GM19452 (cell line): ENCODE results near the gene MS4A2.
"Not testable (repeated sequence)": the region's sequence is repeated elsewhere in the genome, so short reads cannot be mapped to it uniquely, and the experiment has no call there.

Experiments
- ATAC-seq: cut with Tn5 transposase; IDR thresholded peaks from one replicate; pipeline ENCODE4 v1.9.1; 2021; ENCODE audit not compliant: unreplicated experiment

Gene MS4A2

DNA sequence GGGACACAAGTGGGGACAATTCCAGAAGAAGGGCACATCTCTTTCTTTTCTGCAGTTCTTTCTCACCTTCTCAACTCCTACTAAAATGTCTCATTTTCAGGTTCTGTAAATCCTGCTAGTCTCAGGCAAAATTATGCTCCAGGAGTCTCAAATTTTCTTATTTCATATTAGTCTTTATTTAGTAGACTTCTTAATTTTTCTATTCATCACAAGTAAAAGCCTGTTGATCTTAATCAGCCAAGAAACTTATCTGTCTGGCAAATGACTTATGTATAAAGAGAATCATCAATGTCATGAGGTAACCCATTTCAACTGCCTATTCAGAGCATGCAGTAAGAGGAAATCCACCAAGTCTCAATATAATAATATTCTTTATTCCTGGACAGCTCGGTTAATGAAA is at the start of gene MS4A2:
Gene MS4A2 (plus strand): TSS at position 301 of the 400 bp plus-strand sequence. CDS start 102 bp downstream, outside the sequence.
- no peak for ATAC-seq

DNA sequence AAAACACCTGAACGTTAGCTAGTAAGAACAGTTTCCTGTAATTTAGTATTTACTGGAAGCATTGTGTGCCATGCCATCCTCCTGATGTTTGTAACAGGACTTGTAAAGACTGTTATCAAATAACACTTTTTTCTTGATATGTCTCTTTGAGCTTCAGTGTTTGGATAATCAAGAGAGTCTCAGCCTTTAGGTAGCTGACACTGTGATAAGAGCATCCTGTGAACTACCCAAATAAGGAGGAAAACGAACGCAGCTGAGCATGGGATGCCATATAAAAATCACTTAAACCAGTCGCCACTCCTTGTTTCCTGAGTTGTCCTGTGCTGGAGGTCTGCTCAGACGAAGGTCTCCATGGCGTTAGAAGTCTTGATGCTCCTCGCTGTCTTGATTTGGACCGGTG is 48.4 kb upstream of the MS4A2 start, which contains the start of gene OOSP2:
Gene OOSP2 (plus strand): TSS at position 301 of the 400 bp plus-strand sequence. CDS start 51 bp downstream, at position 352.
- ATAC-seq: no peak

DNA sequence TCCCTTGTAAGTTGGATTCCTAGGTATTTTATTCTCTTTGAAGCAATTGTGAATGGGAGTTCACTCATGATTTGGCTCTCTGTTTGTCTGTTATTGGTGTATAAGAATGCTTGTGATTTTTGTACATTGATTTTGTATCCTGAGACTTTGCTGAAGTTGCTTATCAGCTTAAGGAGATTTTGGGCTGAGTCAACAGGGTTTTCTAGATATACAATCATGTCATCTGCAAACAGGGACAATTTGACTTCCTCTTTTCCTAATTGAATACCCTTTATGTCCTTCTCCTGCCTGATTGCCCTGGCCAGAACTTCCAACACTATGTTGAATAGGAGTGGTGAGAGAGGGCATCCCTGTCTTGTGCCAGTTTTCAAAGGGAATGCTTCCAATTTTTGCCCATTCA is 38.0 kb upstream of the MS4A2 start:
- not testable (repeated sequence) for ATAC-seq

DNA sequence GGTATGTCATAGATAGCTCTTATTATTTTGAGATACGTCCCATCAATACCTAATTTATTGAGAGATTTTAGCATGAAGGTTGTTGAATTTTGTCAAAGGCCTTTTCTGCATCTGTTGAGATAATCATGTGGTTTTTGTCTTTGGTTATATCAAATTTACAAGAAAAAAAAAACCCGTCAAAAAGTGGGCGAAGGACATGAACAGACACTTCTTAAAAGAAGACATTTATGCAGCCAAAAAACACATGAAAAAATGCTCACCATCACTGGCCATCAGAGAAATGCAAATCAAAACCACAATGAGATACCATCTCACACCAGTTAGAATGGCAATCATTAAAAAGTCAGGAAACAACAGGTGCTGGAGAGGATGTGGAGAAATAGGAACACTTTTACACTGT is 37.6 kb upstream of the MS4A2 start:
- not testable (repeated sequence) for ATAC-seq

DNA sequence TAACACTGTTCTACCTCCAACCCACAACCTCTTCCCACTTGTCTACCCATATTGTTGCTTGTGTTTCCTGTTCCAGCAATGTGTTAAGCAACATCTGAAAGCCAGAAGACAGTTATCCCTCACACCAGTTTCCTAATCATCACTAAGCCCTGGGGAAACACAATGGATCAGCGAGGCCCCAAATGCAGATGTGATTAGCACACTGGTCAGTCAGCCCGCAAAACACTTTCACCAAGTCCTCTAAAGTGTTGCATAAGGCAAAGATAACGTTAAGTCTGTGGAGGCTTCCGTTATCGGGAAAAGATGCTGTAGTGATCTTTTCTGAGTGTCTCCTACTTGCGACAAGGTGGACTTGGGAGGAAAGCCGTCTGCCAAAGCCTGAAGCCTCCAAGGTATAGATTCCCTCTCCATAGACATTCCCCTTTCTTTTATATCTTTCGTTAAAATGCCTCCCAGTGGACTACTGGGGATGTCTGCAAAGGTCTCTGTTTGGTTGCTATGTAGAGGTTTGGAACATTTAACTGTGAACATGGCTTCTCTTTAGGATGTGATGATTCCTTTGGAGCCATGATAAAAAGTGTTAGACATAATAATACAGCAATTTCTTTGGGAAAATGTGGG is 32.0 kb upstream of the MS4A2 start, which contains the start of gene MS4A3:
Gene MS4A3 (plus strand): TSS at position 317 of the 621 bp plus-strand sequence. CDS start 4,496 bp downstream, outside the sequence.
- ATAC-seq: no peak

DNA sequence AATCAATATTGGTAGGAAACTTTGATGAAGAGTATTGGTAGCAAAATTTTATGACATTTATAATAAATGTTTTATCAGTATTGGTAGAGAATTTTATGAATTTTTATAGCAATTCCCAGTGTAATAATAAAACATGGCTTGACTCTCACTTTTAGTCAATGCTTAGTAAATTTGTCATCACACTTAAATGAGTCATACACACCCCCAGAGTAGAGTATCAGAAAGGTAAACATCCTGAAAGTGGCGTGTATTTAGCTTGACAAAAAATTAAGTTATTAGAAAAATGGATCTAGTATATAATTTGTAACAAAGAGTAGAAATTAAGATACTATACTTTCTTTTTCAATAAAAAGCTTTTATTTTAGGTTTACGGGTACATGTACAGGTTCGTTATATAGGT is 29.4 kb upstream of the MS4A2 start:
- ATAC-seq: no peak

DNA sequence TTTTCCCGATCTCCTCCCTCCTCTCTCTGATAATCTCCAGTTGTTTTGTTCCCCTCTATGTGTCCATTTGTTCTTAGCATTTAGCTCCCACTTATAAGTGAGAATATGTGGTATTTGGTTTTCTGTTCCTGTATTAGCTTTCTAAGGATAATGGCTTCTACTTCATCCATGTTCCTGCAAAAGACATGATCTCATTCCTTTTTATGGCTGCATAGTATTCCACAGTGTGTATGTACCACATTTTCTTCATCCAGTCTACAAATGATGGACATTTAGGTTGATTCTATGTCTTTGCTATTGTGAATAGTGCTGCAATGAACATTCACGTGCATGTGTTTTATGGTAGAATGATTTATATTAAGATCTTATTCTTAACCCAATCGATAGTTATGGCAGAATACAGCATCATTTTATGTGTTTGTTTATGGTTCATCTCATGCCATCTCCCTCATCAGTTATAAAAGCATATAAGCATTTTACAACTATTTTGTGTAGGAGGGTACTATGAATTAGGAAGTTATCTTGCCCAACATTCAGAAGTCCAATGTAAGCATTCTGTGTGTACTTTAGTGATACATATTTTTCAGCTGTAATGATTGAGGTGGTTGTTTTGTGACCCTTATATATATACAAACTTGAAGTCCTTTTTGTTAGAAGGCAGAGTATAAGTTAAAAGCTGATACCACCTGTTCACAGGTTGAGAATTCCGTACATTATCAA is 28.8 kb upstream of the MS4A2 start:
- no peak for ATAC-seq

DNA sequence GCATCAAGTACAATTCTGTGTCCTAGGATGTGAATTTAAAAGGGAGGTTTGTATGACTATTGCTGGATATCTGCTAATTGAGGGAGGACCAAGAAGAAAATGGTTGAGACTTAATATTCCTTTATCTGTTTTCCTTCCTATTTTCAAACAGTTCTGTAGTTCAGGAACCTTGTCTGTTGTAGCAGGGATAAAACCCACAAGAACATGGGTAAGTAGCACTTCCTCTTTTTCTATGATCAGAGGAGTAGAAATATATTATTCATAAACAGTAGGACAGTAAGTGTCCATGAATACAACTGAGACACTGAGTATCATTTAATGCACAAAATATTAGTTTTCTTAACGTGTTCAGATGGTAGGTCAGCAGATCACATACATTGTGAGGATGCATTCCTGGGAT is 24.4 kb upstream of the MS4A2 start:
- no peak for ATAC-seq

DNA sequence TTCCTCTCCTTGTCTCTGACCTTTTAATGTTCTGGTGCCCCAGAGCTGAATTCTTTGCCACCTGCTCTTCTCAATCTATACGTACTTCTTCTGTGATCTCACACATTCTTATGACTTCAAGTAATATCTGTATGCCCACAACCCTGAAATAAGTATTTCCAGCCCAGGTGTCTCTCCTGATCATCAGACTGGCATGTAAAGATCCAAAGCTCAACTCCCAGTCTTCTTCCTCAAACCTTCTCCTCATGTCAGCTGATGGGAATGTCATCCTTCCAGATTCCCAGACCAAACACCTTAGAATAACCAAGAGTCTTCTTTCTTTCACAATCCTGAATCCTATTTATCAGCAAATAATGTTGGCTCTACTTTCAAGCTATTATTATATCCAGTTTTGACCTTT is 22.7 kb upstream of the MS4A2 start:
- no peak for ATAC-seq

DNA sequence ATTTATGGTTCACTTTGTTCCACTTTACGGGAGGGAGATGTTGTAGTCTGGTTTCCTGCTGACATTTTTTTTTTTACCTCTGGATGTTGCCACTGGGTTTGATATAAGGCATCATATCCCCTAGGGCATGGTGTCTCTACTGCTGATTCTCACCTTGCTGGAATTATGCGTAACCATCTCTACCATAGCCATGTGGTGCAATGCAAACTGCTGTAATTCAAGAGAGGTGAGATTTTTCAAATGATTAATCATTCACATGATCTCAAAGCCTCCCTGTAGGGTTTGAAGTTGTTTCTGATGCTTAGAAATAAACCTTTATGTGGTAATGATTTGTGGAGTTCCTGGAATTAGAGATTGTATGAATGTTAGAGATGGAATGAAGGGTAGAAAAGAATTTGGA is 19.0 kb upstream of the MS4A2 start:
- ATAC-seq: no peak

DNA sequence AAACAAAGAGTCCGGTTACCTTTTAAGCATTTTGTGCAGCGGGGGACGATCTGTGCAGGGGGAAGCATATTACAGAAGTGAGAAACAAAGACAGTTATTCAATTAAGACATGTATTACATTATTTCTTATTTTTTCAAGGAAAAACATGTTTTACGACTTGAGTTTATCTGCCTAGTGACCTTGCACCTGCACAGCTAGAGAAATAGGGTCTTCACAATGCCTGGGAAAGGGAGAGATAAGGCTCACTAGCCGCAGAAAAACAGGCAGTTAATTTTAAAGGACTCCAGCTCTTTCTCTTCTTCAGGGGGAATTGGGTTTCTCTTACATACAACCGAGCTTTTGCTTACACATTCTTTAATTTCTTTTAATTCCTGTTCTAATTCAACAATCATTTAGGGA is 16.8 kb upstream of the MS4A2 start:
- not testable (repeated sequence) for ATAC-seq

DNA sequence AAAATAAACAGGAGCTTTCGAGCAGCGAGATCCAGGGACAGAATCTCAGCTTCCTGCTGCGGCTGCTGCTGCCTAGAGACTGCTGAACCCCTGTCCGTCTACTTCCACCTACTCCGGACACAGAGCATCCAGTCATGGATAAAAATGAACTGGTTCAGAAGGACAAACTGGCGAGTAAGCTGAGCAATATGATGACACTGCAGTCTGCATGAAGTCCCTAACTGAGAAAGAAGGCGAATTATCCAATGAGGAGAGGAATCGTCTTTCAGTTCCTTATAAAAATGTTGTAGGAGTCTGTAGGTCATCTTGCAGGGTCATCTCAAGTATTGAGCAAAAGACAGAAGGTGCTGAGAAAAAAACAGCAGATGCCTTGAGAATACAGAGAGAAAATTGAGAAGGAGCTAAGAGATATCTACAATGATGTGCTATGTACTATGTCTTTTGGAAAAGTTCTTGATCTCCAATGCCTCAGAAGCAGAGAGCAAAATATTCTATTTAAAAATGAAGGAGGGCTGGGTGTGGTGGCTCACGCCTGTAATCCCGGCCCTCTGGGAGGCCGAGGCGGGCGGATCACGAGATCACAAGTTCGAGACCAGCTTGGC is 11.1 kb upstream of the MS4A2 start:
- ATAC-seq: no peak

DNA sequence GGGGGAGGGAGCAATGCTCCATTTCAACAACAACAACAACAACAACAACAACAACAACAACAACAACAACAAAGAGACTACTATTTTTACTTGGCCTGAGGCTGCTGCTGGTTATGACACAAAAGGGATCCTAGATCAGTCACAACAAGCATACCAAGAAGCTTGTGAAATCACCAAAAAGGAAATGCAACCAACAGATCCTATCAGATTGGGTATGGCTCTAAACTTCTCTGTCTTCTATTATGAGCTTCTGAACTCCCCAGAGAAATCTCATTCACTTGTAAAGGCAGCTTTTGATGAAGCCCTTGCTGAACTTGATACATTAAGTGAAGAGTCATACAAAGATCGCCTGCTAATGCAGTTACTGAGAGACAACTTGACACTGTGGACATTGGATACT is 10.5 kb upstream of the MS4A2 start:
- ATAC-seq: no peak

DNA sequence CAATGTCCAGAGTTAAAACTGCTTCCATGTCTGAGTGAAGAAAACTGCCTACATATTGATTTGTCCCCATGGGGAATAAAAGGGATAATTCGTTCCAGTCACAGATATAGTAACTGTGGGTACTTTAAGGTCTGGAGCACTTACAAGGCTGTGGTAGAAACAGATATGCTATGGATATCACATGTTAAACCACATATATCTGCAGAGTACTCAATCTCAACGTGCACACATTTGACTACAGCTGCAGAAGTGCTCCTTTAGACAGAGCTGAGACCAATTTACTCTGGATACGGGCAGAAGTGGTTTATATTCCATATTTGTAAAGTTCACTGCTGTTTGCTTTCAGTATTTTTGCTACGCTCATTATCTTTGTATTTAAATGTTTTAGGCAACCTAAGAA is 9.7 kb upstream of the MS4A2 start:
- no peak for ATAC-seq

DNA sequence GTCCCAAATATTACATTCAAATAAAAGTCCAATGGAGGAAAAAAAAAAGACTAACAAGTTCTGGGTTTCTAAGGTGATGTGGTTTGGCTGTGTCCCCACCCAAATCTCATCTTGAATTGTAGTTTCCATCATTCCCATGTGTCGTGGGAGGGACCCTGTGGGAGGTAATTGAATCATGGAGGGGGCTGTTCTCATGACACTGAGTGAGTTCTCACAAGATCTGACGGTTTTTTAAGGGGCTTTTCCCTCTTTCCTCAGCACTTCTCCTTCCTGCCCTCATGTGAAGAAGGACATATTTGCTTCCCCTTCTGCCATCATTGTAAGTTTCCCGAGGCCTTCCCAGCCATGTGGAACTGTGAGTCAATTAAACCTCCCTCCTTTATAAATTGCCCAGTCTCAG is 7.9 kb upstream of the MS4A2 start:
- ATAC-seq: no peak

DNA sequence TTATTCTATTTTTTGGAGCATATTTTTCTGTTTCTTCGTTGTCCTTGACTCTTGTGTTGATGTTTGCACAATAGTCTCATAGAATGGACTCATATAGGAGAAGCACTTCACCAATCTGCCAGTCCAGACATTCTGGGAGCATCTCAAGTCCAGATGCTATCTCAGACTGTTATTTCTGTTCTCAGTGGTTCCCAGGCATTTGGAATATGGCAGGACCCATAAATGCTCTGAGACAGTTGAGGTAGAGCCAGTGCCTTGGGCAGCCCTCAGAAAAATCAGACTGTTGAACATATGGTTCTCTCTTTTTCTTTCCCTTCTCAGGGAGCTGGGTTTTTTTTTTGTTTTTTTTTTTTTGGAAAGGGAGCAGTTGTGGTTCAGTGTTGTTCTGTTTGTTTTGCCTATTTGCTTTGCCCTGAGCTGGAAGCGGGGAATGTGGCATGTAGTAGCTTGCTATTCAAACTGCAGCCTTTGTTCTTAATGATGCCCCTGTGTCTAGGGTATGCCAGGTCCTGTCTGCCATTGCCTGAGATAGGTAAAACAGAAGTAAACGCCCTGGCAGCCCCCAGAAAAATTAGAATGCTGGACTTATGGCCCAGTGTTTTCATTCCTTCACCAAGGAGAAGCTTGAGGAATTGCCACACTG is 3.7 kb upstream of the MS4A2 start:
- ATAC-seq: no peak

DNA sequence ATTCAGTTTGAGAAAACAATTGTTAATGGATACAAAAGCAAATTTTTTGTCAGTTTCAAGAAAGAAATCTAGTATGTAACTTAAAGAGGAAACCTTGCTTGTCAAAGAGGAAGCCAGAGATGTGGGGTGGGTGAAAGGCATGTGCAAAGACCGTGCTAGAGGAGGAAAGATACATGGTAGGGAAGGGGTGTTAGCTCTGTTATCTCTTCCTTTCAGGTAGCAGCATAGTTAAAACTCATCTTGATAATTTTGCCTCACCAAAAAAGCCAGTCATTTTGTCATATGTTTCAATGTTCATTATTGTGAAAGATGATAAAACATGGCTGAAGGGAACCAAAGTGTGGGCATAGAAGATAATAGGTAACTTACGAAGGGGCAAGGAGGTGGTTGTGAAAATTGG is 2.6 kb upstream of the MS4A2 start:
- no peak for ATAC-seq

DNA sequence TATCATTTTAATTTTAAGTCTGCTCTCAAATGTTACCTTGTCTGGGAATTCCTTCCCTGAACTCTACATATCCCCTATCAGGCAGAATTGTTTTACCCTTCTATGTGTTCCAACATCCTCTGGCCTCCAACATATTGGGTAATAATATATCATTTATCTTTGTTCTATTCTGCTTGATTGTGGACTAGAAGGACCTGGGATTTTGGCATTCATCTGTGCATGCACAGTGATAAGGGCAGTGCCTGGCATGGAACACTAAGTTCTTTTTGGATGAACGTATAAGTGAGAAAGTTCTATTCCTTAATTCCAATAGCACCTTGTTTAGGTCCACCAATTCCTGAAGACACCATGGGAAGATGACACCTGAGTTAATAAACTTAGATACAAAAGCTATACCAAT is 1.2 kb upstream of the MS4A2 start:
- no peak for ATAC-seq

DNA sequence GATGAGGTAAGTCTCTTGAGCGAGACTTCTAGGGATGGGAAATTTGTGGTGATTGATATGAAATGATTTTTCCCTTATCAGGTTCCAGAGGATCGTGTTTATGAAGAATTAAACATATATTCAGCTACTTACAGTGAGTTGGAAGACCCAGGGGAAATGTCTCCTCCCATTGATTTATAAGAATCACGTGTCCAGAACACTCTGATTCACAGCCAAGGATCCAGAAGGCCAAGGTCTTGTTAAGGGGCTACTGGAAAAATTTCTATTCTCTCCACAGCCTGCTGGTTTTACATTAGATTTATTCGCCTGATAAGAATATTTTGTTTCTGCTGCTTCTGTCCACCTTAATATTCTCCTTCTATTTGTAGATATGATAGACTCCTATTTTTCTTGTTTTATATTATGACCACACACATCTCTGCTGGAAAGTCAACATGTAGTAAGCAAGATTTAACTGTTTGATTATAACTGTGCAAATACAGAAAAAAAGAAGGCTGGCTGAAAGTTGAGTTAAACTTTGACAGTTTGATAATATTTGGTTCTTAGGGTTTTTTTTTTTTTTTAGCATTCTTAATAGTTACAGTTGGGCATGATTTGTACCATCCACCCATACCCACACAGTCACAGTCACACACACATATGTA is 7.1 kb downstream of the MS4A2 start:
- no peak for ATAC-seq

DNA sequence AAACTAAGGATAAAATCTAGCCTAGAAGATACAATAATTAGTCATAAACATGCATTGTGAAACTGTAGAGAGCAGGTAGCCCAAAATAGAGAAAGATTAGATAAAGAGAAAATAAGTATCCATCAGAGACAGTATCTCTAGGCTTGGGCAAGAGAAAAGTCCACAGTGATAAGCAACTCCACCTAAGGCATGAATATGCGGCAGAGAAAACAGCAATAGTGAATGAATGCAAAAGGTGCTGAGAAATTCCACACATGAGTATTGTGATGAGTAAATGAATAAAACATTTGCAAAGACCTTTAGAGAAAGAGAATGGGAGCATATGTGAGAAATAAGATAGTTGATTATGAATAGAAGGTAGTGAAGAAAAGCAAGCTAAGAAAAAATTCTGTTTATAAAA is 8.7 kb downstream of the MS4A2 start:
- no peak for ATAC-seq

DNA sequence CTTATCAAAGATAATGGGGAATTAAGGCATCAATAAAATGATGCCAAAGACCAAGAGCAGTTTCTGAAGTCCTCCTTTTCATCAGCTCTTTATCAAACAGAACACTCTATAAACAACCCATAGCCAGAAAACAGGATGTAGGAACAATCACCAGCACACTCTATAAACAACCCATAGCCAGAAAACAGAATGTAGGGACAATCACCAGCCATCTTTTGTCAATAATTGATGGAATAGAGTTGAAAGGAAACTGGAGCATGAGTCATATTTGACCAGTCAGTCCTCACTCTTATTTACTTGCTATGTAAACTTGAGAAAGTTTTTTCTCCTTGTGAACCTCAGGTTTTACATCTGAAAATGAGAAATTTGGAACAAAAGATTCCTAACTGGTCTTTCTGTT is 10.0 kb downstream of the MS4A2 start:
- no peak for ATAC-seq
